ENCODE data around the gene COLEC12. TPM values are rescaled to one million over a fixed set of nuclear protein-coding genes. Genes with fewer than 3 reads are reported as not detected.

Gene COLEC12
- total RNA-seq, 1 donor from 2014 or later = 7.3 TPM

DNA sequence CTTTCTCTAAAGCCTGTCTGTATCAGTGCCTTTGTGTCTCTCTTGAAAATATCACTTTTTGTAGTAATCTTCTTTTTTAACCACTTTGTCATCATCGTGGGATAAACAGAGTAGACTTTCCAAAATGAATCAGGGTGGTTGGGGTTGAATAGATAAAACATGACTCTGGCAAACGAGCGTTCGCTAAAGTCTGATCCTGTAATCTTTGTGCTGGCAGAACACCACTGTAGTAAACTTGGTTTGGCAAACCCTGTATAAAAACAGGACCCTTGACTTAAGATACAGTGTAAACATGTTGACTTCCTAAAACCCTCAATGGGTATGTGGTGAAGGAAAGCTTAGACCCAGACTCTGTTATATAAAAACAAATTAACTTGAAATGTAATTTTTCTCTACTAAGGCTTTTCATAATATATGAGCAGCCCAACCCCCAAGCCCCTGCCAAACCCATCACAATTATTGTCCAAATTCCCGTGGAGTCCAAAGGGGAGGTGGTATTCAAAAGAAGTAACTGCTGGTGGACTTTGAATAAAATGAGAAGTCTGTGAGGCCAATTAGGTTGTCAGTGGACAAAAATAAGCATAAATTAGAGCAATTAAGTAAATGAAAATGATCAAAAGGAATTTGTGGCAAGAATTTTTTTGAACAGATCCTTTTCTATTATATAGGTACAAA is 52.2 kb downstream of the COLEC12 start:
- no peak for DNase-seq
- H3K36me3 ChIP-seq = no peaks in the 10 kb centered on the region
- no peaks in the 10 kb centered on the region for H3K4me1 ChIP-seq
- peak overlapping the region; percentile 37 for H3K27ac ChIP-seq (replicated peaks)
- H3K9me3 ChIP-seq (replicated peaks) = peaks cover 31% of the 10 kb centered on the region
- no peaks in the 10 kb centered on the region for H3K27me3 ChIP-seq (ENCODE audit: low read depth)
- H3K4me3 ChIP-seq = no peak overlapping the region
- TF ChIP-seq, protein P1, sequence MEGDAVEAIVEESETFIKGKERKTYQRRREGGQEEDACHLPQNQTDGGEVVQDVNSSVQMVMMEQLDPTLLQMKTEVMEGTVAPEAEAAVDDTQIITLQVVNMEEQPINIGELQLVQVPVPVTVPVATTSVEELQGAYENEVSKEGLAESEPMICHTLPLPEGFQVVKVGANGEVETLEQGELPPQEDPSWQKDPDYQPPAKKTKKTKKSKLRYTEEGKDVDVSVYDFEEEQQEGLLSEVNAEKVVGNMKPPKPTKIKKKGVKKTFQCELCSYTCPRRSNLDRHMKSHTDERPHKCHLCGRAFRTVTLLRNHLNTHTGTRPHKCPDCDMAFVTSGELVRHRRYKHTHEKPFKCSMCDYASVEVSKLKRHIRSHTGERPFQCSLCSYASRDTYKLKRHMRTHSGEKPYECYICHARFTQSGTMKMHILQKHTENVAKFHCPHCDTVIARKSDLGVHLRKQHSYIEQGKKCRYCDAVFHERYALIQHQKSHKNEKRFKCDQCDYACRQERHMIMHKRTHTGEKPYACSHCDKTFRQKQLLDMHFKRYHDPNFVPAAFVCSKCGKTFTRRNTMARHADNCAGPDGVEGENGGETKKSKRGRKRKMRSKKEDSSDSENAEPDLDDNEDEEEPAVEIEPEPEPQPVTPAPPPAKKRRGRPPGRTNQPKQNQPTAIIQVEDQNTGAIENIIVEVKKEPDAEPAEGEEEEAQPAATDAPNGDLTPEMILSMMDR (IDR thresholded peaks at IDR 0.05; ENCODE audit: borderline replicate concordance) = no peak
- intact Hi-C loops (cut with micrococcal nuclease) = no loop called here

GRCh38 chr18:446941-447560 is 53.5 kb downstream of the COLEC12 start:
- H3K4me3 ChIP-seq = no peak overlapping the region
- DNase-seq = no peak
- H3K27me3 ChIP-seq (ENCODE audit: low read depth) = no peaks in the 10 kb centered on the region
- intact Hi-C loops (cut with micrococcal nuclease) = no loop called here
- TF ChIP-seq, protein P1 (IDR thresholded peaks at IDR 0.05; ENCODE audit: borderline replicate concordance) = no peak
- H3K4me1 ChIP-seq = no peaks in the 10 kb centered on the region
- H3K9me3 ChIP-seq (replicated peaks) = peaks cover 23% of the 10 kb centered on the region
- peak overlapping the region; percentile 37 for H3K27ac ChIP-seq (replicated peaks)
- H3K36me3 ChIP-seq = no peaks in the 10 kb centered on the region

GRCh38 chr18:445055-445454 is 55.4 kb downstream of the COLEC12 start:
- H3K27ac ChIP-seq (replicated peaks) = no peak overlapping the region
- H3K9me3 ChIP-seq (replicated peaks) = peaks cover 3% of the 10 kb centered on the region
- H3K4me3 ChIP-seq = no peak overlapping the region
- no peaks in the 10 kb centered on the region for H3K36me3 ChIP-seq
- TF ChIP-seq, protein P1 (IDR thresholded peaks at IDR 0.05; ENCODE audit: borderline replicate concordance) = no peak
- no peaks in the 10 kb centered on the region for H3K4me1 ChIP-seq
- DNase-seq = no peak
- no peaks in the 10 kb centered on the region for H3K27me3 ChIP-seq (ENCODE audit: low read depth)
- intact Hi-C loops (cut with micrococcal nuclease) = no loop called here

GRCh38 chr18:438571-438970 is 61.9 kb downstream of the COLEC12 start:
- Histone ChIP-seq H3K4me3 (no peak overlapping the region), H3K4me1 (no peaks in the 10 kb centered on the region), H3K27me3 (ENCODE audit: low read depth) (no peaks in the 10 kb centered on the region), H3K27ac (replicated peaks) (no peak overlapping the region), H3K9me3 (replicated peaks) (no peaks in the 10 kb centered on the region), H3K36me3 (no peaks in the 10 kb centered on the region)
- TF ChIP-seq, protein P1 (IDR thresholded peaks at IDR 0.05; ENCODE audit: borderline replicate concordance) = no peak
- intact Hi-C loops (cut with micrococcal nuclease) = no loop called here
- DNase-seq = no peak

DNA sequence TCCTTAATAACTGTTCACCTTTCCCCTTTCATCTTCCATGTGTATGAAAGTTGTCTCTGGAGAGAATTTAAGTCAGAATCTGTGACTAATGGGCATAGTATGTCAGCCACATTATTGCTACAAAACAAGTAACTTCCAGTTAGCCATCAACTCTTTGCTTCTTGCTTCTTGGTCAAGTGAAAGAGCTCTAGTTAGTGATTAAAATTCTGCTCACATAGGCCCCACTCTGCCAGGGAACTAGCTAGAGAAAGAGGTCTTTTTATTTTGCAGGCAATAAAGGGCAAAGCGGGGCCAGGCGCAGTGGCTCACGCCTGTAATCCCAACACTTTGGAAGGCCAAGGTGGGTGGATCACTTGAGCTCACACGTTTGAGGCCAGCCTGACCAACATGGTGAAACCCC is 64.6 kb downstream of the COLEC12 start:
- H3K27me3 ChIP-seq (ENCODE audit: low read depth) = peaks cover 1% of the 10 kb centered on the region
- no peak for DNase-seq
- intact Hi-C loops (cut with micrococcal nuclease) = no loop called here
- TF ChIP-seq, protein P1 (IDR thresholded peaks at IDR 0.05; ENCODE audit: borderline replicate concordance) = no peak
- H3K27ac ChIP-seq (replicated peaks) = no peak overlapping the region
- no peaks in the 10 kb centered on the region for H3K36me3 ChIP-seq
- H3K9me3 ChIP-seq (replicated peaks) = no peaks in the 10 kb centered on the region
- no peak overlapping the region for H3K4me3 ChIP-seq
- peaks cover 11% of the 10 kb centered on the region for H3K4me1 ChIP-seq
